Neural progenitor cell (in vitro differentiated cells): ENCODE results near the gene CAP2. TPM values are rescaled to one million over a fixed set of nuclear protein-coding genes. Genes with fewer than 3 reads are reported as not detected.

Experiments used
- DNase-seq: peaks from one replicate; pipeline ENCODE4 v3.0.0-alpha.2; 2016; ENCODE audit warnings: low spot score
- H2AFZ ChIP-seq: fragments of 200-600 bp; sonication (generic); replicated peaks from 2 replicates; pipeline ENCODE4 v1.6.1; 2016; ENCODE audit warnings: antibody characterized with exemption
- H3F3A ChIP-seq: fragments of 200-600 bp; sonication (generic); 2 replicates; pipeline ENCODE4 v1.6.1; 2016; ENCODE audit warnings: antibody characterized with exemption, low read depth
- H3K27ac ChIP-seq: fragments of 200-600 bp; sonication (generic); 2 replicates; pipeline ENCODE4 v1.5.1; 2016; ENCODE audit warnings: mild to moderate bottlenecking
- H3K27me3 ChIP-seq: fragments of 200-600 bp; sonication (generic); 2 replicates; pipeline ENCODE4 v1.6.1; 2016; ENCODE audit warnings: mild to moderate bottlenecking, moderate library complexity
- H3K36me3 ChIP-seq: fragments of 200-600 bp; sonication (generic); 2 replicates; pipeline ENCODE4 v1.5.1; 2016
- H3K4me1 ChIP-seq: fragments of 200-600 bp; sonication (generic); 2 replicates; pipeline ENCODE4 v1.6.1; 2016; ENCODE audit warnings: mixed run types
- H3K4me2 ChIP-seq: fragments of 200-600 bp; sonication (generic); 2 replicates; pipeline ENCODE4 v1.6.1; 2016
- H3K4me3 ChIP-seq: fragments of 200-600 bp; sonication (generic); 2 replicates; pipeline ENCODE4 v1.5.1; 2016
- H3K79me2 ChIP-seq: fragments of 200-600 bp; sonication (generic); 2 replicates; pipeline ENCODE4 v1.6.1; 2016; ENCODE audit warnings: low read depth
- H3K9ac ChIP-seq: fragments of 200-600 bp; sonication (generic); 2 replicates; pipeline ENCODE4 v1.6.1; 2016
- H3K9me3 ChIP-seq: fragments of 200-600 bp; sonication (generic); 2 replicates; pipeline ENCODE4 v1.5.1; 2016; ENCODE audit warnings: low read depth
- H4K20me1 ChIP-seq: fragments of 200-600 bp; sonication (generic); 2 replicates; pipeline ENCODE4 v1.6.1; 2016; ENCODE audit warnings: low read depth
- H3K27ac Mint-ChIP-seq: 3 replicates; pipeline ENCODE4 v1.8.0; 2021; ENCODE audit warnings: mixed read lengths
- H3K27me3 Mint-ChIP-seq: 2 replicates; pipeline ENCODE4 v1.8.0; 2022; ENCODE audit warnings: low read depth, mild to moderate bottlenecking, inconsistent platforms, moderate library complexity, mixed read lengths; ENCODE audit not compliant: insufficient read depth
- H3K36me3 Mint-ChIP-seq: 3 replicates; pipeline ENCODE4 v1.8.0; 2021; ENCODE audit warnings: mixed read lengths
- H3K4me1 Mint-ChIP-seq: 3 replicates; pipeline ENCODE4 v1.8.0; 2021; ENCODE audit warnings: mixed read lengths
- H3K4me3 Mint-ChIP-seq: 3 replicates; pipeline ENCODE4 v1.8.0; 2021; ENCODE audit warnings: mild to moderate bottlenecking, moderate library complexity, mixed read lengths
- H3K9me3 Mint-ChIP-seq: 3 replicates; pipeline ENCODE4 v1.8.0; 2020; ENCODE audit warnings: mixed read lengths
- CTCF ChIP-seq: fragments of 200-600 bp; sonication (generic); IDR thresholded peaks from 2 replicates; pipeline ENCODE4 v1.5.1; 2017; ENCODE audit warnings: antibody characterized with exemption, mild to moderate bottlenecking
- EZH2 ChIP-seq: fragments of 200-600 bp; sonication (generic); IDR thresholded peaks from 2 replicates; pipeline ENCODE4 v1.6.1; 2017; ENCODE audit warnings: antibody characterized with exemption, mild to moderate bottlenecking, moderate library complexity
- EZH2phosphoT487 ChIP-seq: fragments of 200-600 bp; sonication (generic); IDR thresholded peaks from 2 replicates; pipeline ENCODE4 v1.6.1; 2017; ENCODE audit warnings: antibody characterized with exemption
- total RNA-seq: library from RNA; depleted of rRNA; stranded (reverse); fragments of >200 nt; gene quantifications from 2 replicates; pipeline ENCODE4 v1.2.3, GENCODE V29; 2015; ENCODE audit warnings: low replicate concordance

Gene CAP2
- total RNA-seq, 1 donor from 2014 or later: 27.4 TPM

- Histone ChIP-seq H3K27me3 (no peaks in the 10 kb centered on the region), H3K4me3 (no peak overlapping the region), H3F3A (no peaks in the 10 kb centered on the region), H3K79me2 (no peaks in the 10 kb centered on the region), H2AFZ (no peak overlapping the region), H3K27ac (no peak overlapping the region), H3K36me3 (no peaks in the 10 kb centered on the region), H4K20me1 (no peaks in the 10 kb centered on the region), H3K4me1 (no peaks in the 10 kb centered on the region), H3K9me3 (peaks cover 35% of the 10 kb centered on the region), H3K9ac (no peak overlapping the region), H3K4me2 (no peak overlapping the region)
- no peak for TF ChIP-seq EZH2phosphoT487
- TF ChIP-seq EZH2: no peak
- no peak for TF ChIP-seq CTCF
- no peak overlapping the region for H3K4me3 Mint-ChIP-seq
- no peak overlapping the region for H3K27ac Mint-ChIP-seq
- DNase-seq: no peak
- peaks cover 8% of the 10 kb centered on the region for H3K36me3 Mint-ChIP-seq
- H3K9me3 Mint-ChIP-seq: peaks cover 35% of the 10 kb centered on the region
- H3K4me1 Mint-ChIP-seq: no peaks in the 10 kb centered on the region
- peaks cover 4% of the 10 kb centered on the region for H3K27me3 Mint-ChIP-seq
Observed at GRCh38 chr6:17562636-17563035, 169.2 kb downstream of the CAP2 start.

- no peak for TF ChIP-seq EZH2phosphoT487
- no peak for TF ChIP-seq CTCF
- TF ChIP-seq EZH2: no peak
- Mint-ChIP-seq H3K36me3 (peaks cover 2% of the 10 kb centered on the region), H3K27ac (no peak overlapping the region), H3K4me3 (no peak overlapping the region), H3K27me3 (peaks cover 4% of the 10 kb centered on the region), H3K4me1 (no peaks in the 10 kb centered on the region), H3K9me3 (peaks cover 32% of the 10 kb centered on the region)
- no peaks in the 10 kb centered on the region for H3K36me3 ChIP-seq
- no peaks in the 10 kb centered on the region for H3F3A ChIP-seq
- no peaks in the 10 kb centered on the region for H3K4me1 ChIP-seq
- no peaks in the 10 kb centered on the region for H3K27me3 ChIP-seq
- no peak overlapping the region for H3K27ac ChIP-seq
- DNase-seq: peak; percentile 9
- peaks cover 35% of the 10 kb centered on the region for H3K9me3 ChIP-seq
- no peak overlapping the region for H2AFZ ChIP-seq
- H3K4me3 ChIP-seq: no peak overlapping the region
- no peaks in the 10 kb centered on the region for H4K20me1 ChIP-seq
- no peaks in the 10 kb centered on the region for H3K79me2 ChIP-seq
- H3K4me2 ChIP-seq: no peak overlapping the region
- H3K9ac ChIP-seq: no peak overlapping the region
Observed at GRCh38 chr6:17565399-17565798, 172.0 kb downstream of the CAP2 start.

- Histone ChIP-seq H3K9ac (no peak overlapping the region), H3K27ac (no peak overlapping the region), H3K27me3 (no peaks in the 10 kb centered on the region), H4K20me1 (no peaks in the 10 kb centered on the region), H2AFZ (no peak overlapping the region), H3F3A (no peaks in the 10 kb centered on the region), H3K4me3 (no peak overlapping the region), H3K4me2 (no peak overlapping the region), H3K79me2 (no peaks in the 10 kb centered on the region), H3K9me3 (no peaks in the 10 kb centered on the region), H3K36me3 (no peaks in the 10 kb centered on the region), H3K4me1 (no peaks in the 10 kb centered on the region)
- no peaks in the 10 kb centered on the region for H3K4me1 Mint-ChIP-seq
- no peak overlapping the region for H3K4me3 Mint-ChIP-seq
- no peaks in the 10 kb centered on the region for H3K27me3 Mint-ChIP-seq
- TF ChIP-seq EZH2phosphoT487: no peak
- no peak for TF ChIP-seq CTCF
- TF ChIP-seq EZH2: no peak
- no peak overlapping the region for H3K27ac Mint-ChIP-seq
- H3K36me3 Mint-ChIP-seq: peaks cover 1% of the 10 kb centered on the region
- no peak for DNase-seq
- peaks cover 28% of the 10 kb centered on the region for H3K9me3 Mint-ChIP-seq
Observed at GRCh38 chr6:17574866-17575560, 181.6 kb downstream of the CAP2 start.
